Epithelial cell of esophagus (primary cell): Measurements from ENCODE around the gene PFN3.

ENCODE experiments used
- DNase-seq: peaks from one replicate; pipeline ENCODE4 v3.0.0; 2010; ENCODE audit warnings: low read depth
- H3K4me3 ChIP-seq: 2 replicates; pipeline ENCODE4 v1.5.1; 2011; ENCODE audit warnings: mild to moderate bottlenecking, low read length, control low read depth
- CTCF ChIP-seq: IDR thresholded peaks from 2 replicates; pipeline ENCODE4 v1.5.1; 2011; ENCODE audit warnings: low read depth, mild to moderate bottlenecking, low read length, control low read depth, inconsistent platforms; ENCODE audit not compliant: insufficient read depth; ENCODE audit errors: missing control alignments

Gene PFN3

GRCh38 chr5:177442066-177442826, 41.8 kb upstream of the PFN3 start:
- no peak for DNase-seq
- no peak for TF ChIP-seq CTCF
- no peak overlapping the region for H3K4me3 ChIP-seq

DNA sequence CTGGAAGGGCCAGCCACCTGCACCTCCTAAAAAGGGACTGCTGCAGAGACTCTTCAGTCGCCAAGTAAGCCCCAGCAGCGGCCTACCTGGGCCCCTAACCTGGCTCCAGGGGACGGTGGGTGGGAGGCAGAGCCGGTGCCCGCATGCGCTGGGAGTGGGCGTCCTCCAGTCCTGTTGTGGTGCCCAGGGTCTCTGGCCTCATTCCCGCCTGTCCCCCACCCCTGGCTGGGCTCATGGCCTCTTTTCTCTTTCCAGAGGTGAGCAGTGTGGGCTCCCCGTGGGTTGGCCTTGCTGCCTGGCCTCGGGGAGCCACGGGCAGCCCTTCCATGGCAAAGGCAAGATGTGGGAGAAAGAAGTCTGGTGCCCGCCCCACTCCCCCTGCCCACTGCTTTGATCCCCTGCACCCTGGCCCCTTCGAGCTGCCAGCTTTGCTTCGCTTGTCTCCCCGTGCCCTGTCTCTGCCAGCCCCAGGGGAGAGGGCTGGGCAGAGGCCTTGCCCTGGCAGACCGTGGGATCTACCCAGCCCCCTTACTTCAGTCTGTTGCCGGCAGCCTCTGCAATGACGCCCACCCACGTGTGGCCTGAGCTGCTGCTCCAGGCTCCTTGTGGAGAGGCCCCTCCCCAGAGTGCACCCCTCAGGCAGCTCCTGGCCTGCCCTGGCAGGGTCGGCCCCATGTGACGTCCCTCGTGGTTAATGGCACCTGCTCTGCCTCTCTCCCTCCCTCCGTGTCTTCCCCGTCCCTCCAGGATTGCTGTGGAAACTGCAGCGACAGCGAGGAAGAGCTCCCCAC, 40.7 kb upstream of the PFN3 start:
- DNase-seq: no peak
- TF ChIP-seq CTCF: no peak
- H3K4me3 ChIP-seq: no peak overlapping the region

DNA sequence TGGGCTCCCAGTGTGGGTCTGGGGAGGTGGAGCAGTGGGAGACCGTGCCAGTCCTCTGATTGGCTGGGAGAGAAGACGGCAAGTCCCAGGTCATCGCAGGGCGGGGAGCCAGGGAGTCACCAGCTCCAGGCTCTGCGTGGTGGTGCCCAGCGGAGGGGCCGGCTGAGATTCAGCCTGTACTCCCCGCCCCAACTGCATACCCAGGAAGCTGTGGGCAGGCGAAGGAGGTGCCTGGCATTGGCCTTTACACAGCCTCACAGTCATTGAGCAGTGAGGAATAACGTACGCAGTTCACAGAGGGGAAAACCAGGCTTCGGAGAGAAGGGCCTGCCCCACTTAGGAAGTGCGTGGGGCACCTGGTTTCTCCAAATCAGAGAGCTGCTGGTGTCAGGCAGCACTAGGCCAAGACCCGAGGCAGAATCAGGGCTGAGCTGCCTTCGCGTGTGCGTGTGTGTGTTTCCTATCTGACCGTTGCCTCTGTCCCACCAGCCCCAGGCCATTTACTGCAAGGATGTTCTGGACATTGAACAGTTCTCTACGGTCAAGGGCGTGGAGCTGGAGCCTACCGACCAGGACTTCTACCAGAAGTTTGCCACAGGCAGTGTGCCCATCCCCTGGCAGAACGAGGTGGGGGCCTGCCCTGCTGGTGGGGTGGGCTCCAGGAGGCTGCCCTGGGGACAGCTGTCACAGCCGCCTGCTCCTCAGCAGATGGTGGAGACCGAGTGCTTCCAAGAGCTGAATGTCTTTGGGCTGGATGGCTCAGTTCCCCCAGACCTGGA, 39.9 kb upstream of the PFN3 start:
- TF ChIP-seq CTCF: no peak
- no peak for DNase-seq
- H3K4me3 ChIP-seq: no peak overlapping the region

DNA sequence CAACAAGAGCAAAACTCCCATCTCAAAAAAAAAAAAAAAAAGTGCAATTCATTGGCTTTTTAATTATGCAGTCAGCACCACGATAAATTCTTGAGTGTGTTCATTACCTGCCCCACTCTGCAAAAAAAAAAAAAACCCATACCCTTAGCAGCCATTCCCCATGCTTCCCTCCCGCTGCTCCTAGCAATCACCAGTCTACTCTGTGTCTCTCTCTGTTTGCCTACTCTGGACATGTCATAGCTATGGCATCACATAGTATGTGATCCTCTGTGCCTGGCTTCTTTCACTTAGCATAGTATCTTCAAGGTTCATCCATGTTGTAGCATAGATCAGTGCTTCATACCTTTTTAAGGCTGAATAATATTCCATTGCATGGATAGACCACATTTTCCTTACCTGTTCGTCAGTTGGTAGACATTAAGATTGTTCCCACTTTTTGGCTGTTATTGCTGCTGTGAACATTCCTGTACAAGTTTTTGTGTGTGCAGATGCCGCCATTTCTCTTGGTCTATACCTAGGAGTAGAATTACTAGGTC, 39.1 kb upstream of the PFN3 start:
- H3K4me3 ChIP-seq: no peak overlapping the region
- TF ChIP-seq CTCF: no peak
- no peak for DNase-seq

- no peak for DNase-seq
- no peak overlapping the region for H3K4me3 ChIP-seq
- no peak for TF ChIP-seq CTCF
These were observed 38.0 kb upstream of the PFN3 start for GRCh38 chr5:177438468-177438867.

- DNase-seq: no peak
- no peak overlapping the region for H3K4me3 ChIP-seq
- TF ChIP-seq CTCF: no peak
These were observed 37.2 kb upstream of the PFN3 start for GRCh38 chr5:177437623-177438022.
